Right renal pelvis (tissue), 4 donors: ENCODE measurements around the gene GFOD1. TPM values are rescaled to one million over a fixed set of nuclear protein-coding genes. Genes with fewer than 3 reads are reported as not detected.

Source experiments
- DNase-seq, 4 donors: peaks; one replicate each; pipeline ENCODE4 v3.0.0-alpha.2; 2013; ENCODE audit warnings: low read depth in 4 of 4, low spot score in 3 of 4, missing footprints in 1 of 4
- polyA plus RNA-seq, 4 donors: library from polyadenylated mRNA; unstranded; fragments of 120-200 nt; gene quantifications; one replicate each; pipeline ENCODE4 v1.2.1, GENCODE V29; 2013; ENCODE audit not compliant: insufficient read length in 4 of 4

Gene GFOD1
- polyA plus RNA-seq = 1 to 10 TPM; 1.3 to 2.1 (median 1.7) TPM

- DNase-seq = peak in 3 of 4 donors; percentile 54 to 63 (median 60)
Measured at GRCh38 chr6:13487122-13488014, at the start of gene GFOD1. TSS of gene GFOD1 (minus strand) at chr6:13487600. CDS start at chr6:13486890, 710 bp downstream.

- peak in 1 of 4 donors; percentile 18 for DNase-seq
Measured at GRCh38 chr6:13536796-13537526, 49.6 kb upstream of the GFOD1 start.

- DNase-seq = no peak
Measured at GRCh38 chr6:13535306-13535705, 47.9 kb upstream of the GFOD1 start.

GRCh38 chr6:13534536-13534935 is 47.1 kb upstream of the GFOD1 start:
- no peak for DNase-seq

GRCh38 chr6:13531956-13532355 is 44.6 kb upstream of the GFOD1 start:
- no peak for DNase-seq

GRCh38 chr6:13528777-13529343 is 41.5 kb upstream of the GFOD1 start:
- no peak for DNase-seq

GRCh38 chr6:13528232-13528631 is 40.8 kb upstream of the GFOD1 start:
- DNase-seq = no peak

GRCh38 chr6:13527671-13528056 is 40.3 kb upstream of the GFOD1 start:
- DNase-seq = no peak

- no peak for DNase-seq
Measured at GRCh38 chr6:13526727-13527670, 39.6 kb upstream of the GFOD1 start.

- no peak for DNase-seq
Measured at GRCh38 chr6:13526357-13526726, 38.9 kb upstream of the GFOD1 start.

GRCh38 chr6:13524801-13525508 is 37.6 kb upstream of the GFOD1 start:
- DNase-seq = no peak

GRCh38 chr6:13523826-13524622 is 36.6 kb upstream of the GFOD1 start:
- no peak for DNase-seq

- DNase-seq = no peak
Measured at GRCh38 chr6:13522656-13523055, 35.3 kb upstream of the GFOD1 start.

- no peak for DNase-seq
Measured at GRCh38 chr6:13519839-13520238, 32.4 kb upstream of the GFOD1 start.

- no peak for DNase-seq
Measured at GRCh38 chr6:13517116-13517515, 29.7 kb upstream of the GFOD1 start.

- no peak for DNase-seq
Measured at GRCh38 chr6:13515912-13516311, 28.5 kb upstream of the GFOD1 start.

GRCh38 chr6:13513626-13514502 is 26.5 kb upstream of the GFOD1 start:
- no peak for DNase-seq

GRCh38 chr6:13512900-13513299 is 25.5 kb upstream of the GFOD1 start:
- no peak for DNase-seq
